A673 (cell line): ENCODE data around the gene KCNMA1. TPM values are rescaled to one million over a fixed set of nuclear protein-coding genes. Genes with fewer than 3 reads are reported as not detected.

Source experiments
- BruUV-seq: library from RNA; stranded (reverse); fragments of 400-500 nt; replicated peaks from 2 replicates; lab custom pipeline; 2021; lab: Mats Ljungman, UMichigan
- CTCF ChIA-PET: fragments of 300-600 bp; sonication (Branson Sonifier 250); formaldehyde crosslinking; loops from one replicate; lab custom pipeline; 2022; ENCODE audit warnings: antibody characterized with exemption; lab: Charles Lee
- POLR2A ChIA-PET: fragments of 300-600 bp; sonication (Branson Sonifier 250); formaldehyde crosslinking; loops from one replicate; lab custom pipeline; 2022; ENCODE audit warnings: antibody characterized with exemption; ENCODE audit not compliant: low non-redundant PET; lab: Charles Lee
- DNase-seq: peaks from one replicate; pipeline ENCODE4 v3.0.0-alpha.2; 2015; ENCODE audit warnings: low spot score
- H3K27ac ChIP-seq: fragments of 200-600 bp; sonication (generic); 2 replicates; pipeline ENCODE4 v1.5.1; 2016; ENCODE audit warnings: mixed run types, low read depth, mild to moderate bottlenecking, mixed read lengths, antibody characterized with exemption, low read length; ENCODE audit not compliant: poor library complexity, severe bottlenecking
- H3K27me3 ChIP-seq: fragments of 200-600 bp; sonication (generic); replicated peaks from 2 replicates; pipeline ENCODE4 v1.6.1; 2017; ENCODE audit warnings: mixed run types, low read depth, mild to moderate bottlenecking, mixed read lengths, antibody characterized with exemption, low read length; ENCODE audit not compliant: insufficient read depth, poor library complexity
- H3K36me3 ChIP-seq: fragments of 200-600 bp; sonication (generic); 2 replicates; pipeline ENCODE4 v1.6.1; 2016; ENCODE audit warnings: mixed run types, mild to moderate bottlenecking, mixed read lengths, antibody characterized with exemption, low read length; ENCODE audit not compliant: insufficient read depth, poor library complexity, severe bottlenecking
- H3K4me1 ChIP-seq: fragments of 200-600 bp; sonication (generic); 2 replicates; pipeline ENCODE4 v1.6.1; 2017; ENCODE audit warnings: mixed run types, mild to moderate bottlenecking, mixed read lengths, antibody characterized with exemption, low read length; ENCODE audit not compliant: insufficient read depth, poor library complexity, severe bottlenecking
- H3K4me3 ChIP-seq: fragments of 200-600 bp; sonication (generic); 2 replicates; pipeline ENCODE4 v1.5.1; 2016; ENCODE audit warnings: low read depth, mixed run types, mild to moderate bottlenecking, mixed read lengths, low read length; ENCODE audit not compliant: poor library complexity, severe bottlenecking
- H3K9me3 ChIP-seq: fragments of 200-600 bp; sonication (generic); 2 replicates; pipeline ENCODE4 v1.6.1; 2016; ENCODE audit warnings: mixed run types, low read depth, mild to moderate bottlenecking, mixed read lengths, antibody characterized with exemption, low read length; ENCODE audit not compliant: poor library complexity, severe bottlenecking
- EZH2 ChIP-seq: fragments of 200-600 bp; sonication (generic); IDR thresholded peaks from 2 replicates; pipeline ENCODE4 v1.6.1; 2017; ENCODE audit warnings: borderline replicate concordance, low read depth, mild to moderate bottlenecking, mixed read lengths, antibody characterized with exemption, low read length; ENCODE audit not compliant: poor library complexity, severe bottlenecking
- intact Hi-C: fragments of 100-400 bp; cut with micrococcal nuclease; formaldehyde crosslinking; loops from one replicate; pipeline ENCODE4 v1.10.0; 2022; ENCODE audit not compliant: unreplicated experiment
- total RNA-seq: library from RNA; stranded (reverse); gene quantifications from 2 replicates; pipeline ENCODE4 v1.2.3, GENCODE V29; 2021
- TF ChIP-seq, protein P1 (sequence below): fragments of 300-800, 200-600 bp; sonication (generic); conservative IDR thresholded peaks from 2 replicates; pipeline ENCODE4 v1.5.1; 2017; ENCODE audit warnings: low read depth, mild to moderate bottlenecking, antibody characterized with exemption, low read length, moderate library complexity, mixed read lengths

The KCNMA1 gene
- total RNA-seq, 1 experiment from 2014 or later = 0.84 TPM

DNA sequence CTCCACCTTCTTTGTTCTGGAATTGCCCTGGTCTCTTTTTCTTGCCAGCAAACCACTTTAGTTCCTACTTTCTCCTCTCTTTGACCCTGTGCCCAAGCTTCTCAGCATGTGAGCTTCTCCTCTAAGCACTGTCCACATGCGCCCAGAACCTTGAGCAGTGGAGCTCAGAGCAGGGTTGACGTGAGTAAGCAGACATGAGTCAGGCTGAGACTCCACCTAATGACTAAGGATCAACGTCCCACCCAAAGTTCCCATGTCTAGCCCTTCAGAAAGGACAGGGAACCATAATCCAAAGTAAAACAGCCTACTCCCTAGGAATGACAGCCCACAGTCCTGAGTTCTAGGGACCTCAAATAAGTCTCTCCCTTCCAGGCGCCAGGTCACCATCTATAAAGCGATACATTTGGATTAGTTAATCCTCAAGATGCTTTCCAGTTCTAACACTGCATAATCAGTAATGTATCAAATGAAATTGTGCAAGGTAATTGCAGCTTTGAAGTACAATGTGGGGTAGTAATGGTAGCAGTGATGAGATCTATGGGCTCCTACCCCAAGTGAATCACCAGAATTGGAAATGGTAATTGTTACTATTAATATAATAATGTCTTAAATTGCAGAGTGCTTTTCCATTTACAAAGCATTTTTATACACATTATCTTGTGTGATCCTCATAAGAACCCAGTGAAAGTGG, 44.5 kb downstream of the KCNMA1 start:
- H3K27me3 ChIP-seq = peaks cover 2% of the 10 kb centered on the region
- no peaks in the 10 kb centered on the region for H3K4me1 ChIP-seq
- BruUV-seq = no TSS peak
- H3K4me3 ChIP-seq = no peak overlapping the region
- no peak for DNase-seq
- H3K9me3 ChIP-seq = no peaks in the 10 kb centered on the region
- H3K36me3 ChIP-seq = no peaks in the 10 kb centered on the region
- ChIA-PET CTCF (no interaction called here), POLR2A (no interaction called here)
- H3K27ac ChIP-seq = no peak overlapping the region
- intact Hi-C loops = no loop called here
- no peak for TF ChIP-seq EZH2
- TF ChIP-seq, protein P1, sequence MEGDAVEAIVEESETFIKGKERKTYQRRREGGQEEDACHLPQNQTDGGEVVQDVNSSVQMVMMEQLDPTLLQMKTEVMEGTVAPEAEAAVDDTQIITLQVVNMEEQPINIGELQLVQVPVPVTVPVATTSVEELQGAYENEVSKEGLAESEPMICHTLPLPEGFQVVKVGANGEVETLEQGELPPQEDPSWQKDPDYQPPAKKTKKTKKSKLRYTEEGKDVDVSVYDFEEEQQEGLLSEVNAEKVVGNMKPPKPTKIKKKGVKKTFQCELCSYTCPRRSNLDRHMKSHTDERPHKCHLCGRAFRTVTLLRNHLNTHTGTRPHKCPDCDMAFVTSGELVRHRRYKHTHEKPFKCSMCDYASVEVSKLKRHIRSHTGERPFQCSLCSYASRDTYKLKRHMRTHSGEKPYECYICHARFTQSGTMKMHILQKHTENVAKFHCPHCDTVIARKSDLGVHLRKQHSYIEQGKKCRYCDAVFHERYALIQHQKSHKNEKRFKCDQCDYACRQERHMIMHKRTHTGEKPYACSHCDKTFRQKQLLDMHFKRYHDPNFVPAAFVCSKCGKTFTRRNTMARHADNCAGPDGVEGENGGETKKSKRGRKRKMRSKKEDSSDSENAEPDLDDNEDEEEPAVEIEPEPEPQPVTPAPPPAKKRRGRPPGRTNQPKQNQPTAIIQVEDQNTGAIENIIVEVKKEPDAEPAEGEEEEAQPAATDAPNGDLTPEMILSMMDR = no peak

DNA sequence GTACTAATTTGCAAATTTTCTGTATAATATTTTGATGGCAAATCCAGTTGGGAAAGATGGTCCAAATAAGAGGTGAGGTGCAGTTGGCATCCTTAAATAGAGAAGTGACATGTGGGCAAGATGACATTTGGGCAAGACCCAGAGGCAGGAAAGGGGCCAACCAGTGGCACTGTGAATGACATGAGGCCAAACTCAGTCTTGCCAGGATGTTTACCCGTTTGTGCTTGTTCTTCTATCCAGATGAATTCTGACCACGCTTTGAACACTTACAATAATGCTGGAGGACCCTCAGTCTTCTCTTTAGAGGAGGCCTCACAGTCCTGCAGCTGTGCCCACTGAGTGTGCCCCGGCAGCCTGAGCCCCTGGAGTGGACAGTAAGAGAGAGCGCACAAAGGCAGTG, 45.1 kb downstream of the KCNMA1 start:
- H3K4me1 ChIP-seq = no peaks in the 10 kb centered on the region
- no peak overlapping the region for H3K4me3 ChIP-seq
- intact Hi-C loops = no loop called here
- peaks cover 2% of the 10 kb centered on the region for H3K27me3 ChIP-seq
- ChIA-PET POLR2A (no interaction called here), CTCF (no interaction called here)
- no peaks in the 10 kb centered on the region for H3K9me3 ChIP-seq
- no peaks in the 10 kb centered on the region for H3K36me3 ChIP-seq
- BruUV-seq = no TSS peak
- no peak overlapping the region for H3K27ac ChIP-seq
- TF ChIP-seq EZH2 = no peak
- TF ChIP-seq, protein P1 = no peak
- no peak for DNase-seq

DNA sequence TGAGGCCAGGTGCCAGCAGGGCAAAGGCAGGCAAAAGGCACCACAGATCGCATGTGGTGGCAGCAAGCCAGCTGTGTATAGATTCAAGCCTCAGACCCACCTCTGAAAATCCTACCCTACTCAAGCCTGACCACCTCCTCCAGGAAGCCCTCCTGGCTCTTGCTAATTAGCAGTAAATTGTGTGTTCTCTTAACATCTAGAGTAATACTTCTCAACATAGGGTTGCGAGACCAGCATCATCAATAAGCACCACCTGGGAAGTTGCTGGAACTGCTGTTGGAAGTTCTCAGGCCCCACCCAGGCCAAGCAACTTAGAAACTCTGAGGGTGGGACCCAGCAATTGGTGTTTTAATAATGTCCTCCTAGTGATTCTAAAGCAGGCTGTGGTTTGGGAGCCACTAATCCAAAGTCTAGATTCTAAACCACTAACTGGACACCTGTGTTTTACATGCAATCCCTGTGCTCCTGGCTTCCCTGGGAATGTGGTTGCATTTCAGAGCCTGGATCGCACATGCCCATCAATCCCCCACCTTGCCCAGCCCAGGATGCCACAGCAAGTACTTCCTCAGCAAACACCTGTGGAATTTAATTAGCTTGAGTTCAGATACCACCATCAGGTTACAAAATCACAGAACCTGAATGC, 46.2 kb downstream of the KCNMA1 start:
- ChIA-PET CTCF (no interaction called here), POLR2A (no interaction called here)
- DNase-seq = no peak
- intact Hi-C loops = no loop called here
- H3K27ac ChIP-seq = no peak overlapping the region
- H3K36me3 ChIP-seq = no peaks in the 10 kb centered on the region
- no peaks in the 10 kb centered on the region for H3K4me1 ChIP-seq
- BruUV-seq = no TSS peak
- H3K27me3 ChIP-seq = peaks cover 2% of the 10 kb centered on the region
- H3K4me3 ChIP-seq = no peak overlapping the region
- TF ChIP-seq, protein P1 = no peak
- no peak for TF ChIP-seq EZH2
- H3K9me3 ChIP-seq = no peaks in the 10 kb centered on the region
